ENCODE data around the gene UGP2. TPM values are rescaled to one million over a fixed set of nuclear protein-coding genes. Genes with fewer than 3 reads are reported as not detected.

UGP2 gene
- total RNA-seq, 1 experiment from 2014 or later, result 91.6 TPM

- in situ Hi-C loops (cut with HindIII; ENCODE audit: low pct_unique_long_range_greater_than_20kb, low sequenced_read_pairs), result no loop called here
- DNase-seq (ENCODE audit: low read depth, low spot score), result no peak
Measured at GRCh38 chr2:63853527-63854310, 12.0 kb downstream of the UGP2 start.

GRCh38 chr2:63855418-63856302 lies 14.0 kb downstream of the UGP2 start:
- no peak for DNase-seq (ENCODE audit: low read depth, low spot score)
- in situ Hi-C loops (cut with HindIII; ENCODE audit: low pct_unique_long_range_greater_than_20kb, low sequenced_read_pairs), result no loop called here

GRCh38 chr2:63856303-63856603 lies 14.6 kb downstream of the UGP2 start:
- in situ Hi-C loops (cut with HindIII; ENCODE audit: low pct_unique_long_range_greater_than_20kb, low sequenced_read_pairs), result no loop called here
- no peak for DNase-seq (ENCODE audit: low read depth, low spot score)

GRCh38 chr2:63858291-63858690 lies 16.6 kb downstream of the UGP2 start:
- no peak for DNase-seq (ENCODE audit: low read depth, low spot score)
- in situ Hi-C loops (cut with HindIII; ENCODE audit: low pct_unique_long_range_greater_than_20kb, low sequenced_read_pairs), result no loop called here

- peak; percentile 79 for DNase-seq (ENCODE audit: low read depth, low spot score)
- in situ Hi-C loops (cut with HindIII; ENCODE audit: low pct_unique_long_range_greater_than_20kb, low sequenced_read_pairs), result no loop called here
Measured at GRCh38 chr2:63861220-63861822, 19.6 kb downstream of the UGP2 start.

- DNase-seq (ENCODE audit: low read depth, low spot score), result no peak
- in situ Hi-C loops (cut with HindIII; ENCODE audit: low pct_unique_long_range_greater_than_20kb, low sequenced_read_pairs), result no loop called here
Measured at GRCh38 chr2:63862806-63863205, 21.1 kb downstream of the UGP2 start.

- no peak for DNase-seq (ENCODE audit: low read depth, low spot score)
- in situ Hi-C loops (cut with HindIII; ENCODE audit: low pct_unique_long_range_greater_than_20kb, low sequenced_read_pairs), result no loop called here
Measured at GRCh38 chr2:63863707-63864106, 22.0 kb downstream of the UGP2 start.

GRCh38 chr2:63865159-63865799 lies 23.6 kb downstream of the UGP2 start:
- no peak for DNase-seq (ENCODE audit: low read depth, low spot score)
- in situ Hi-C loops (cut with HindIII; ENCODE audit: low pct_unique_long_range_greater_than_20kb, low sequenced_read_pairs), result no loop called here

- in situ Hi-C loops (cut with HindIII; ENCODE audit: low pct_unique_long_range_greater_than_20kb, low sequenced_read_pairs), result no loop called here
- DNase-seq (ENCODE audit: low read depth, low spot score), result no peak
Measured at GRCh38 chr2:63866009-63866709, 24.5 kb downstream of the UGP2 start.

- no peak for DNase-seq (ENCODE audit: low read depth, low spot score)
- in situ Hi-C loops (cut with HindIII; ENCODE audit: low pct_unique_long_range_greater_than_20kb, low sequenced_read_pairs), result no loop called here
Measured at GRCh38 chr2:63870679-63871078, 29.0 kb downstream of the UGP2 start.

GRCh38 chr2:63871864-63872263 lies 30.2 kb downstream of the UGP2 start:
- no peak for DNase-seq (ENCODE audit: low read depth, low spot score)
- in situ Hi-C loops (cut with HindIII; ENCODE audit: low pct_unique_long_range_greater_than_20kb, low sequenced_read_pairs), result no loop called here

- in situ Hi-C loops (cut with HindIII; ENCODE audit: low pct_unique_long_range_greater_than_20kb, low sequenced_read_pairs), result no loop called here
- no peak for DNase-seq (ENCODE audit: low read depth, low spot score)
Measured at GRCh38 chr2:63872571-63873328, 31.1 kb downstream of the UGP2 start.

GRCh38 chr2:63874204-63875130 lies 32.8 kb downstream of the UGP2 start:
- DNase-seq (ENCODE audit: low read depth, low spot score), result no peak
- in situ Hi-C loops (cut with HindIII; ENCODE audit: low pct_unique_long_range_greater_than_20kb, low sequenced_read_pairs), result no loop called here

GRCh38 chr2:63875131-63875527 lies 33.4 kb downstream of the UGP2 start:
- in situ Hi-C loops (cut with HindIII; ENCODE audit: low pct_unique_long_range_greater_than_20kb, low sequenced_read_pairs), result no loop called here
- DNase-seq (ENCODE audit: low read depth, low spot score), result peak; percentile 92

- peak; percentile 10 for DNase-seq (ENCODE audit: low read depth, low spot score)
- in situ Hi-C loops (cut with HindIII; ENCODE audit: low pct_unique_long_range_greater_than_20kb, low sequenced_read_pairs), result no loop called here
Measured at GRCh38 chr2:63875559-63876245, 34.0 kb downstream of the UGP2 start.
